ENCODE measurements around the gene CNTNAP4. TPM values are rescaled to one million over a fixed set of nuclear protein-coding genes. Genes with fewer than 3 reads are reported as not detected.
A peak's percentile ranks its signal among the peaks of the same experiment; 100 is the strongest.

Gene CNTNAP4
- total and polyA plus RNA-seq, 2 of the 4 experiments (the other 2 are of a cell fraction), result not detected

DNA sequence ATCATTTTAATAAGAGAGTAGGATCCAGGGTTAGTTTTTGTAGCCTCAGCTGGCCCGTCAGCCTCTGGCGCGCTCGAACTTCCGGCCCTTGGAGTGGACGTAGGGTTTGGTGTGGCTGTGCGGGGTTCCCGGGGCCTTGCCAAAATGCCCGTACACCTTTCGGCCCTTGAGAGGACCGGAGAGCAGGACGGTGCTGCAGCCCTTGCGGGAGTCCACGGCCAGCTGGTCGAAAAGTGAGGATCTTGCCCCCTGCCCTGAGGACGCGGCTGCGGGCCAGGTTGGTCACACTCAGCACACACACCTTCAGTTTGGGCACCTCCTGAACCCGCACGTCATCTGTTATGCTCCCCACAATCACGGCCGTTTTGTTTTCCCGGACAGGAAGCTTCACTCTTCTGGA is 42.2 kb upstream of the CNTNAP4 start:
- WGBS, 2 experiments (ENCODE audit: extremely low coverage in 2 of 2, insufficient read length in 1 of 2), result 87% methylated on average over 13 of the region's 23 CpGs; no CpG with 5 or more reads in 1 of the 2 experiments
- no peak for ATAC-seq (ENCODE audit: low read depth)
- H3K14ac ChIP-seq (replicated peaks; ENCODE audit: low read depth, low read length), result no peak overlapping the region

More for the DNA sequence above, 42.2 kb upstream of the CNTNAP4 start:
- Histone ChIP-seq H3K4me1 (ENCODE audit: control insufficient read depth, insufficient read depth, low read length) (no peaks in the 10 kb centered on the region), H2AK9ac (replicated peaks; ENCODE audit: low read depth, low read length, poor library complexity) (peak overlapping the region; percentile 9), H2BK120ac (ENCODE audit: low read depth, low read length) (no peak overlapping the region), H3K4me3 (ENCODE audit: insufficient read depth, low read depth, low read length) (no peak overlapping the region), H3K4me2 (ENCODE audit: low read depth, low read length) (no peak overlapping the region), H4K5ac (ENCODE audit: low read depth, low read length) (no peak overlapping the region), H4K91ac (ENCODE audit: insufficient read depth, low read depth, low read length) (no peak overlapping the region), H3K56ac (ENCODE audit: extremely low read depth, insufficient read depth, low read length) (no peak overlapping the region), H2BK15ac (ENCODE audit: low read depth, low read length) (no peak overlapping the region), H4K8ac (ENCODE audit: low read depth in 2 of 2, low read length in 2 of 2) (no peak overlapping the region), H3K18ac (ENCODE audit: low read depth, low read length) (no peak overlapping the region), H3K4ac (ENCODE audit: low read depth, low read length) (no peak overlapping the region), H2BK5ac (ENCODE audit: low read depth, low read length, poor library complexity, severe bottlenecking) (no peak overlapping the region), H3K27ac (ENCODE audit: insufficient read depth, low read length) (no peak overlapping the region), H2AK5ac (ENCODE audit: low read depth, low read length) (no peak overlapping the region), H3K9me3 (ENCODE audit: control insufficient read depth, insufficient read depth, low read length) (peaks cover 8% of the 10 kb centered on the region; the same call in 1 of the 2 replicates), H3K79me1 (ENCODE audit: low read depth in 1 of 2, low read length in 2 of 2) (no peaks in the 10 kb centered on the region), H3K23ac (ENCODE audit: low read depth, low read length) (no peak overlapping the region), H3K36me3 (ENCODE audit: control insufficient read depth, insufficient read depth, low read length) (no peaks in the 10 kb centered on the region), H4K20me1 (ENCODE audit: insufficient read depth, low read length) (no peaks in the 10 kb centered on the region), H3K27me3 (ENCODE audit: control insufficient read depth, insufficient read depth, low read length) (no peaks in the 10 kb centered on the region), H2AFZ (replicated peaks; ENCODE audit: low read length, poor library complexity) (no peak overlapping the region), H3K9ac (ENCODE audit: low read depth, low read length) (no peak overlapping the region), H3K9me1 (ENCODE audit: insufficient read depth, low read length) (no peaks in the 10 kb centered on the region), H2BK20ac (ENCODE audit: low read depth, low read length) (no peak overlapping the region)
- in situ Hi-C loops (cut with MboI; ENCODE audit: low sequenced_read_pairs), result no loop called here
- ChIA-PET POLR2A (ENCODE audit: unreplicated experiment) (interaction anchor here (0.6 kb wide), 1 partner anchor 19 kb away, joined by 3 read pairs; no protein-coding TSS in a partner anchor), CTCF (no interaction called here)
- TF ChIP-seq SMC3 (IDR thresholded peaks at IDR 0.05; ENCODE audit: low read depth, low read length) (no peak), CHD1 (IDR thresholded peaks at IDR 0.05; ENCODE audit: low read depth, low read length) (no peak), POLR2A (IDR thresholded peaks at IDR 0.05; ENCODE audit: low read depth, low read length) (no peak), RFX5 (IDR thresholded peaks at IDR 0.05; ENCODE audit: low read depth, low read length) (no peak)
- no peak for DNase-seq
- intact Hi-C loops (cut with micrococcal nuclease), result no loop called here
- no TSS peak for BruUV-seq (replicated peaks)
- dilution Hi-C loops (cut with HindIII; ENCODE audit: low sequenced_read_pairs, unreplicated experiment), result no loop called here
